HG02870 (cell line): Measurements from ENCODE around the gene OR52H1.

Source experiments
- ATAC-seq: cut with Tn5 transposase; IDR thresholded peaks from one replicate; pipeline ENCODE4 v1.9.1; 2021; ENCODE audit warnings: mild to moderate bottlenecking, moderate library complexity; ENCODE audit not compliant: unreplicated experiment

The OR52H1 gene

GRCh38 chr11:5536482-5536881 lies 11.9 kb downstream of the OR52H1 start:
- ATAC-seq, result no peak

GRCh38 chr11:5534046-5534445 lies 14.3 kb downstream of the OR52H1 start:
- no peak for ATAC-seq

GRCh38 chr11:5531053-5531831 lies 17.1 kb downstream of the OR52H1 start:
- ATAC-seq, result no peak

GRCh38 chr11:5528495-5528894 lies 19.8 kb downstream of the OR52H1 start:
- no peak for ATAC-seq

- no peak for ATAC-seq
Observed at GRCh38 chr11:5527716-5528115, 20.6 kb downstream of the OR52H1 start.

GRCh38 chr11:5524756-5525155 lies 23.6 kb downstream of the OR52H1 start:
- no peak for ATAC-seq

- ATAC-seq, result no peak
Observed at GRCh38 chr11:5522308-5522707, 26.0 kb downstream of the OR52H1 start.

- ATAC-seq, result no peak
Observed at GRCh38 chr11:5521540-5521939, 26.8 kb downstream of the OR52H1 start.

- ATAC-seq, result no peak
Observed at GRCh38 chr11:5516599-5516998, 31.7 kb downstream of the OR52H1 start, which contains the start of gene UBQLNL. Gene UBQLNL, minus strand, starts transcription at chr11:5516699. Its CDS starts 258 bp downstream, at chr11:5516441.

GRCh38 chr11:5514841-5515240 lies 33.5 kb downstream of the OR52H1 start:
- ATAC-seq, result no peak

GRCh38 chr11:5509803-5510202 lies 38.5 kb downstream of the OR52H1 start, which contains the start of gene UBQLN3:
Gene UBQLN3, minus strand, starts transcription at chr11:5509957. Its CDS starts 399 bp downstream, at chr11:5509558.
- no peak for ATAC-seq

GRCh38 chr11:5508605-5509004 lies 39.7 kb downstream of the OR52H1 start:
- no peak for ATAC-seq

- ATAC-seq, result no peak
Observed at GRCh38 chr11:5507933-5508305, 40.4 kb downstream of the OR52H1 start.

GRCh38 chr11:5507177-5507932 lies 41.0 kb downstream of the OR52H1 start:
- ATAC-seq, result no peak

GRCh38 chr11:5505363-5506048 lies 42.8 kb downstream of the OR52H1 start:
- ATAC-seq, result no peak

GRCh38 chr11:5504403-5504921 lies 43.9 kb downstream of the OR52H1 start:
- no peak for ATAC-seq

- no peak for ATAC-seq
Observed at GRCh38 chr11:5500393-5500801, 47.9 kb downstream of the OR52H1 start.

GRCh38 chr11:5499671-5500070 lies 48.7 kb downstream of the OR52H1 start:
- no peak for ATAC-seq
